HTR-8/SVneo (cell line): ENCODE results near the gene CDH18.

Experiments
- DNase-seq: peaks from one replicate; pipeline ENCODE4 v3.0.0; 2011; ENCODE audit warnings: low spot score, mixed read lengths; ENCODE audit not compliant: insufficient read length
- FAIRE-seq: peaks from 2 replicates; lab custom pipeline; 2011; peaks lifted over from hg19 to GRCh38; lab: Jason Lieb, UNC

The CDH18 gene

DNA sequence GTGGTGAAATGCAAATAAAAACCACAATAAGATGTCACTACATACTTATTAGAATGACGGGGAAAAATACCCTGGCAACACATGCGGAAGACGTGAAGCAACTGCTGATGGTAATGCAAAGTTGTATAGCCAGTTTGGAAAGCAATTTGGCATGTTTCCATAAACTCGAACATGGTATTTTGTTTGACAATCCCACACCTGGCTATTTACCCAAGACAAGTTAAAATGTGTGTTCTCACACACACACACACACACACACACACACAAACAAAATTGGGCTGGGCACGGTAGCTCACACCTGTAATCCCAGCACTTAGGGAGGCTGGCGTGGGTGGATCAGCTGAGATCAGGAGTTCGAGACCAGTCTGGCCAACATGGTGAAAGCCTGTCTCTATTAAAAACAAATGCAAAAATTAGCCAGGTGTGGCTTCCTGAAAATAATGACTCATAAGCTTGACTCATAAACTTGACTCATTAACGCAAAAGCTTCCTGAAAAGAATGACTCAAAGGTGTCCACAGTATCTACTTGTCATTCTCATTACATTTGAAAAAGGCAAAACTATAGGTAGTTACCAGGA, 456.5 kb downstream of the CDH18 start:
- peak; percentile 73 for FAIRE-seq
- no peak for DNase-seq

DNA sequence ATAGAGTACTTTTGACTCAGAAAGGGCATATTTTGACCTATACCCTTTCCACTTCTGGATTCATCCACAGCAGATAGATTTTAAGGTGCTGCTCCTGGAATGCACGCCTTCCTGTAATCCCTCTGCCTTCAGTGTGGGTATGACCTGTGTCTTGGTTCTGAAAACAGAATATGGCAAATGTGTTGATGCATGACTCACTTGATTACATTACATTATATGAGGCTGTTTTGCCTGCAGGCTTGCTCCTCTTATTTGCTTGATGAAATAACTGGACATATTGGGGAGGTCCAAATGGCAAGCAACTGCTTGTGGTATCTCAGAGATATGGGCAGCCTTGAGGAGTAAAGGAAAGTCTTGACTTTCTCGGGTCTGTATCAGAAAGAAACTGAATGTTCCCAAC, 468.6 kb downstream of the CDH18 start:
- FAIRE-seq (no peak), DNase-seq (no peak)

GRCh38 chr5:19498852-19499251, 489.1 kb downstream of the CDH18 start:
- DNase-seq, result no peak

GRCh38 chr5:19497229-19497815, 490.7 kb downstream of the CDH18 start:
- no peak for DNase-seq
- FAIRE-seq, result no peak

More at GRCh38 chr5:19498852-19499251, 489.1 kb downstream of the CDH18 start:
- no peak for FAIRE-seq

DNA sequence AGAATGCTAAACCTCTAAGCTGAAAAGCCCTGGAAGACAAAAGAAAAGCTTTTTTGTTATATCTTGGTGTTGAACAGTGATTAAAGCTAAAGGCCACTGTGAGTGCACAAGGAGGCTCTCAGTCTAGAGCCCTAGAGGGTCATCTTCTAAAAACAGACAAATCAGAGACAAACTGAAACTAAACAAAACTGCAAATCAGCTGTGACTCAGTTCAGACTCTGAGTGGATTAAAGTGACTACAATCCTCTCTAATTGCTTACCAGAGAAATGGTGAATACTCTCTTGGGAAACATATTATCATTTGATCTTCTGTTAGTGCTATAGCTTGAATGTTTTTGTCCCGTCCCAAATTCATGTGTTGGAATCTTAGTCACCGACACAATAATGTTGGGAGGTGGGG, 491.9 kb downstream of the CDH18 start:
- no peak for FAIRE-seq
- no peak for DNase-seq

GRCh38 chr5:19492861-19493260, 495.1 kb downstream of the CDH18 start:
- FAIRE-seq (no peak), DNase-seq (no peak)

- DNase-seq, result no peak
- peak; percentile 68 for FAIRE-seq
Measured at GRCh38 chr5:19488786-19489185, 499.2 kb downstream of the CDH18 start.

GRCh38 chr5:19487480-19487879, 500.5 kb downstream of the CDH18 start:
- DNase-seq (no peak), FAIRE-seq (no peak)

DNA sequence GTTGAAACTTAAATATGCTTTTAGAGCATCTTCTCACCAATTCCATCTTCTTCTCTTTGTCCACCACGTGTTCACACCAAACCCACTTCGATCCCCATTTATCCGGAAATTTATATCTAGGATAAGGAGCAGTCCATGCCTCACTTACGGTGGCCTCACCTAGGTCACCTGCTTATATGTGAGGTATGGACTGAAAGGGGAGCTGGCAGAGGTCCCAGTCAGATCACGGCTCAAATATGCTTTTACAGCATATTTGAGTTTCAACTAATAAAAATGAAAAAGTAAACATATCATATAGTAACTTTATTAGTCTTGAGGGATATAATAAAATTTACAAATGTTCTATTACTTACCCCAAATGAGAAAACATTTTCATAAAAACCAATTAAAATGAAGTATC, 508.4 kb downstream of the CDH18 start:
- FAIRE-seq, result no peak
- no peak for DNase-seq

DNA sequence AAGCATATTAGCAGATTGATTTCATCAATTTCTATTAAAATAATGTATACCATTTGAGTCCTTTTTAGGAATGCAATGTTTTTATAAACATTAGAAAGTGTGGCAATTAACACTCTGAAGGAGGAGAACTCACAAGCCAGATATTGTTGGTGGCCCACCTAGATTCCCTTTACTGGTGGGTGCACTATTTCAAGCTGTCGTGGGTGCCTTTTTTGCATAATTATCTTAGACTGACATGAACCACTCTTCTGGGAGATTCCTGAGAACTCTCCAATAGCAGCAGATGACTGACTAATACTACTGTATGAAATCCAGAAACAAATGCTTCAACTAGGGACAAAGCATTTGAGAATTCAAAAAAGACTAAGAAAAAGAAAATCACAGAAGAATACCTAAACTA, 526.0 kb downstream of the CDH18 start:
- FAIRE-seq, result no peak
- no peak for DNase-seq

DNA sequence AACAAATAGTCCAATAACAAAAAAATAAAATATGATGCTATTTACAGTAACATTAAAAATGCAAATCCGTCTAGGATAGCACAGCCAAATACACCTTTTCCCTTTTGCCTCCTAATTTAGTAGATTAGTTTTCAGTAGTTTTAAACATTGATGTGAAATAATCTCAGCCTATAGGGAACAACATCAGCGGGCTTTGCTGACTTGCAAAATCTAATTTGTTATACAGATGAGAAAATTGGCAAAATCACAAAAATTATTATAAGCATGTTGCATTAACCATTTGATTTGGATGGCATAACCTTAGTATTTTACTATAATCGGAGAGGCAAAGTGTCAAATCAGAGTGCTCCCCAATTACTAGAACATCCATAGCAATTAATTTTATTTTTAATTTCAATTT, 563.5 kb downstream of the CDH18 start:
- no peak for FAIRE-seq
- DNase-seq, result no peak
